OCI-LY3 (cell line): ENCODE data around the gene ABHD5.

Experiments used
- EZH2phosphoT487 ChIP-seq: fragments of 200-600 bp; shearing (Covaris generic); IDR thresholded peaks from 2 replicates; pipeline ENCODE4 v1.6.1; 2018; ENCODE audit warnings: antibody characterized with exemption, mixed run types, low read depth
- TF ChIP-seq, protein P1 (sequence below): fragments of 200-600, 300-600 bp; sonication (generic); IDR thresholded peaks from 2 replicates; pipeline ENCODE4 v1.5.1; 2014; ENCODE audit warnings: antibody characterized with exemption, low read length, low read depth

- TF ChIP-seq EZH2phosphoT487: no peak
- TF ChIP-seq, protein P1, sequence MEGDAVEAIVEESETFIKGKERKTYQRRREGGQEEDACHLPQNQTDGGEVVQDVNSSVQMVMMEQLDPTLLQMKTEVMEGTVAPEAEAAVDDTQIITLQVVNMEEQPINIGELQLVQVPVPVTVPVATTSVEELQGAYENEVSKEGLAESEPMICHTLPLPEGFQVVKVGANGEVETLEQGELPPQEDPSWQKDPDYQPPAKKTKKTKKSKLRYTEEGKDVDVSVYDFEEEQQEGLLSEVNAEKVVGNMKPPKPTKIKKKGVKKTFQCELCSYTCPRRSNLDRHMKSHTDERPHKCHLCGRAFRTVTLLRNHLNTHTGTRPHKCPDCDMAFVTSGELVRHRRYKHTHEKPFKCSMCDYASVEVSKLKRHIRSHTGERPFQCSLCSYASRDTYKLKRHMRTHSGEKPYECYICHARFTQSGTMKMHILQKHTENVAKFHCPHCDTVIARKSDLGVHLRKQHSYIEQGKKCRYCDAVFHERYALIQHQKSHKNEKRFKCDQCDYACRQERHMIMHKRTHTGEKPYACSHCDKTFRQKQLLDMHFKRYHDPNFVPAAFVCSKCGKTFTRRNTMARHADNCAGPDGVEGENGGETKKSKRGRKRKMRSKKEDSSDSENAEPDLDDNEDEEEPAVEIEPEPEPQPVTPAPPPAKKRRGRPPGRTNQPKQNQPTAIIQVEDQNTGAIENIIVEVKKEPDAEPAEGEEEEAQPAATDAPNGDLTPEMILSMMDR: no peak
Measured at GRCh38 chr3:43676441-43676840, 14.3 kb upstream of the ABHD5 start.
